NCI-H1092 treated with DMSO at 0.1 percent for 48 hours (cell line): ENCODE measurements around the gene PLCB3.
A peak's percentile ranks its signal among the peaks of the same experiment; 100 is the strongest.

Source experiments
- DNase-seq: peaks from one replicate; lab custom pipeline; 2025; lab: John Stamatoyannopoulos, UW

Gene PLCB3

DNA sequence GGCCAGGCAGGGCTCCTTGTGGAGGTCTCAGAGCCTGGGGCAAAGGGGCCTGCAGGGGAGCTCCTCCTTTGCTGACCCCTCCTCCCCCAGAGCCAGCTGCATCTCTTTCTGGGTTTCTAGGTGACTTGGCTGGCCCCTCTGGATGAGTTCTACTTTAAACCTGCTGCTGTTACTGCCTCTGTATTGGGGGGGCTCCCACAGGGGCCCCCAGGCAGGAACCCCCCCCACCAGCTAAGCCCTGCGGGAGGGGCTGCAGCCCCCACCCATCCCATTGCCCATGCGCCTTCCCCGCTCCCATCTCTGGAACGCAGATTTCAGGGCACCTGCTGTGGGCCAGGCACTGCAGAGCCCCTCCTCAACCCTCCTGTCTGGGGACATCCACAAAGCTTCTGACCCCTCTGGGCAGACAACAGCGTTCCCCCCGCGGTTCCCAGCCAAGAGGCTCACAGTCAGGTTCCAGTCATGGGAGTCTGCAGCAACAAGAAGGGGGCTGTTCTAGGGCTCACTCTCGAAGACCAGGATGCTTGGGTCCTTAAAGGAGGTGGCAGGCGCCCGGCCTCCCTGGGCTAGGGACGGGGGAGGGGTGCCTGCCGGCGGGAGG, 815 bp upstream of the PLCB3 start:
- DNase-seq = peak; percentile 65

DNA sequence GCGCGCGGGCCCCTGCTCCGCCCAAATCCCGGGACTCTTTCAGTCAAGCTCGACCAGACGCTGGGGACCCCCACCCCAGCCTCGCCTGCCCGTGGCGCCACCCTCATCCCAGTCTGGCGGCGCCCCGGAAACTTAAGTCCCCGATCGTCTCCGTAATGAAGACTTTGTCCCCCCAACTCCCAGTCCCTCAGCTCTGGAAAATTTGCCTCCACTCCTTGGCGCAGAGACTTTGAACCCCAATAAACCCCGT, 348 bp downstream of the PLCB3 start:
- no peak for DNase-seq

- DNase-seq = no peak
Observed at GRCh38 chr11:64252003-64252872, 908 bp downstream of the PLCB3 start.

DNA sequence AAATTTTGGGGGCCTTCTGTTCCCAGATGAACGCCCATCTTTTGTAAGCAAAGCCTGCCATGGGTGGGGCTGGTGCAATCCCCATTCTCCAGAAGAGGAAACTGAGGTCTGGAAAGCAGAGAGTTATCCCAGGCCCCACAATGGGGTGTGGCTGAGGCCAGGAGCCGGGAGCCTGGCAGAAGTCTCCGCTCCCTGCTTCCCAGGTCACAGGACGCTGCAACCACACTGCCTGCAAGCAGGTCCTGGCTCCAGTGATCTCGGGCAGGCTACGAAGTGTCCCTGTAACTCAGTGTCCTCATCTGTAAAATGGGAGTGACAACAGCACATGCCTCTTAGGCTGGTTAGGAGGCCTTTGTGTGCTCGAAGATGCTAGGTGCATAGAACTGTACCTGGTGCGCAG, 1.7 kb downstream of the PLCB3 start:
- no peak for DNase-seq

- DNase-seq = no peak
Observed at GRCh38 chr11:64253481-64253880, 2.2 kb downstream of the PLCB3 start.

- DNase-seq = no peak
Observed at GRCh38 chr11:64254326-64254725, 3.0 kb downstream of the PLCB3 start.

GRCh38 chr11:64255135-64256128, 4.1 kb downstream of the PLCB3 start:
- DNase-seq = no peak

GRCh38 chr11:64256300-64256699, 5.0 kb downstream of the PLCB3 start:
- DNase-seq = no peak

- no peak for DNase-seq
Observed at GRCh38 chr11:64258356-64258755, 7.0 kb downstream of the PLCB3 start.

- no peak for DNase-seq
Observed at GRCh38 chr11:64258946-64259532, 7.7 kb downstream of the PLCB3 start.

DNA sequence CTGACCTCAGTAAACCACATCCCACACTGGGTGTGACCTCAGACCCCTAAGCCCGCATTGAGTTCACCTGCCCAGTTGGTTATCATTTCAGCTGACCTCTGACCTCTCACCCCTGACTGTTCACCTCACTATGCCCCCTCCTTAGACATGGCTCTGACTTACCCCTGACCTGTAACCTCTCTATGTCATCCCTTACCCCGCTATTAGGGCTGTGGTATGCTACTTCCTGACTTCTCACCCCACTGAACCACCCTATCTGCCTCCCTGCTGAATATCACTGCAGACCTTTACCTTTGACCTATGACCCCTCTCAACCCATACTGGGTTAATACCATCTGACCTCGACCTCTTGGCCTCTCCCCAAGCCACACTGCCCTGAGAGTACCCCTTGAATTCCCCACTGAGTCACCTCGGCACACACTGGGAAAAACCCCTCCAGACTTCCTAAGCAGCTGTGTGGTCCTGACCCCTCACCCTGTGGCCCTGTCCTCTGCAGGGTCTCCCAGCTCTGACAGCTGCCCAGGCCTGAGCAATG, 8.3 kb downstream of the PLCB3 start:
- no peak for DNase-seq

- DNase-seq = no peak
Observed at GRCh38 chr11:64260147-64260708, 8.9 kb downstream of the PLCB3 start.

DNA sequence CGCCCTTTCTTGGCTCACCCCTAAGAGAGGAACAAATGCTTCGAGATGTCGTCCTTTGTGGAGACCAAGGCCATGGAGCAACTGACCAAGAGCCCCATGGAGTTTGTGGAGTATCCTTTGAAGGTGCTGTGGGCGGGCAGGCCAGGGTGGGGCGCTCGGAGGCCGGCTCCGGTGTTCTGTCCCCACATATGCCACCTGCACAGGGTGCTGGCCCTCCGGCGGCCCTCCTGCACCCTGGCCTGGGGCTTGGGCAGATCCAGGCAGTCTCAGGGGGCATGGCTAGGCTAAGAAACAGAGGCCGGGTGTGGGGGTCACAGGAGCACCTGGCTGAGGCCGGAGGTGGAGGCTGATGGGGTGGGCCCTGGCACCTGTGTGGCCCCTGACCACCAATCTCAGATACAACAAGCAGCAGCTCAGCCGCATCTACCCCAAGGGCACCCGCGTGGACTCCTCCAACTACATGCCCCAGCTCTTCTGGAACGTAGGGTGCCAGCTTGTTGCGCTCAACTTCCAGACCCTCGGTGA, 10.3 kb downstream of the PLCB3 start:
- no peak for DNase-seq

GRCh38 chr11:64262271-64263002, 11.1 kb downstream of the PLCB3 start:
- no peak for DNase-seq

DNA sequence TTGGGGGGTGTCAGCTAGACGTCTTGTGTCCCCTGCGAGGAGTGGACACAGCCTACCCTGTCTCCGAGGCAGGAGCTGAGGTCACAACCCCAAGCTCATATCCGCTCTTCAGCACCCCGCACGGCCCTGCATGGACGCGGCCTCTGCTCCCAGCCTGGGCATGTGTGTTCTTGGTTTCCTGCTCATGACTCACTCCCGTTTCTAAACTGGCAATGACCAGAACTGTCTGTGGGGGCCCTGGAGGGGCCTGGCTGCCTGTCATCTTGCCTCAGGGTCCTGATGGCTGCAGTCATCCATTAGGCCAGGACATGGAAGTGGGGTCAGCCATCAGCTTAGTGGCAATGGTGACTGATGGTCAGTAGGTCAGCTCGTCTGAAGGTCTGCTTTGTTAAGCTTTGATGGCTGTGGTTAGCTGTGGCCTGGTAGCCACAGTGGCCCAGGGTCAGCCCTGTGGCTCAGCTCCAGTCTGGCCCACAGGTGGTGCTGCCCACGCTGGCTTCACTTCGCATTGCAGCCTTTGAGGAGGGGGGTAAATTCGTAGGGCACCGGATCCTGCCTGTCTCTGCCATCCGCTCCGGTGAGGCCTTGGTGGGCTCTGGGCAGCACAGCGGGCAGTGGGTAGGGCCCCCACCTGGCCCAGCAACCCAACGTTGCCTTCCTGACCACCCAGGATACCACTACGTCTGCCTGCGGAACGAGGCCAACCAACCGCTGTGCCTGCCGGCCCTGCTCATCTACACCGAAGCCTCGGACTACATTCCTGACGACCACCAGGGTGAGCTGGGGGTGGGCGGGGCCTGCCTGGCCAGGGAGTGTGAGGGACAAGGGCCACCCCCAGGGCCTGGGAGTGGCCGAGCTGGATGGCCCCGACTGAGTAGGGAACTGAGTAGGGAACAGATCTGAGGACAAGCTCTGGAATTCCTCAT, 12.0 kb downstream of the PLCB3 start:
- DNase-seq = no peak

DNA sequence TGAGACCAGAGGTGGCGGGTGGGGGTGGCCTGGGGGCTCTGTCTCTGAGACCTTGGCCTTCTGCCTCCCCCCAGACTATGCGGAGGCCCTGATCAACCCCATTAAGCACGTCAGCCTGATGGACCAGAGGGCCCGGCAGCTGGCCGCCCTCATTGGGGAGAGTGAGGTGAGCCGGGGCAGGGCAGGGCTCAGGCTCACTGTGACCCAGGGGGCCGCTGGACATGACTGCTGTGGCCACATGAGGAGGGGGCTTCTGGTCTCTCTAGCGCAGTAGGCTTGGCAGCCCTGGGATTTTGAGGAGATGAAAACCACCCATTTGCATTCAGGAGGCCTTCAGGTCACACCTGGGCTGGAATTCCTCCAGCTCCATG, 12.6 kb downstream of the PLCB3 start:
- DNase-seq = no peak

GRCh38 chr11:64264371-64264852, 13.1 kb downstream of the PLCB3 start:
- DNase-seq = no peak

DNA sequence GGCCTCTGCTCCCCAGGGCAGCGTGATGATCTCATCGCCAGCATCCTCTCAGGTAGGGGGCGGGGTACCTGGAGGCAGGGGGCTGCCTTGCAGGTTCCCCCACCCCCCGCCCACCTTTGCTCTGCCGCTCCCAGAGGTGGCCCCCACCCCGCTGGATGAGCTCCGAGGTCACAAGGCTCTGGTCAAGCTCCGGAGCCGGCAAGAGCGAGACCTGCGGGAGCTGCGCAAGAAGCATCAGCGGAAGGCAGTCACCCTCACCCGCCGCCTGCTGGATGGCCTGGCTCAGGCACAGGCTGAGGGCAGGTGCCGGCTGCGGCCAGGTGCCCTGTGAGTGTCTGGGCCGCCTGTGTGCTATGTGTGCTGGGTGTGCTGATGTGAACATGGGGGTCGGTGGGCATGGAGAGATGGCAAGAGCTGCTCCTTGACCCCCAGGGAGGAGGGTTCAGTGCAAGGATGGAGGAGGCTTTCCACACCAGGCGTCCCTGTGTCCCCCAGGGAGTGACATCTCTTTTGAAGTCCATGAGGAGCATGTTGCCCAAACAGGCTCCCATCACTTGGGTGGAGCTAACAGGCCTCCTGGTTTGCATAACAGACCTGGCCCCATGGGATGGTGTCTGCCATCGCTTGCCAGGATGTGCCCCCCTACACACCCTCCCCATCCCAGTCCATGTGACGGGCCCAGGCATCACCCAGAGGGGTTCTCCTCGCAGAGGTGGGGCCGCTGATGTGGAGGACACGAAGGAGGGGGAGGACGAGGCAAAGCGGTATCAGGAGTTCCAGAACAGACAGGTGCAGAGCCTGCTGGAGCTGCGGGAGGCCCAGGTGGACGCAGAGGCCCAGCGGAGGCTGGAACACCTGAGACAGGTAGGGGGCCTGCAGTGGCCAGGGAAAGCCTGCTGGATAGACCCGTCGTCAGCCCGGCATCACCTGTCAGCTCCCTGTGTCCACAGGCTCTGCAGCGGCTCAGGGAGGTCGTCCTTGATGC, 14.1 kb downstream of the PLCB3 start:
- no peak for DNase-seq
